Uterine smooth muscle cell (primary cell): ENCODE measurements around the gene NDUFAF2. TPM values are rescaled to one million over a fixed set of nuclear protein-coding genes. Genes with fewer than 3 reads are reported as not detected.

Experiments used
- total RNA-seq: library from RNA; depleted of rRNA; stranded (reverse); fragments of >200 nt; gene quantifications from 2 replicates; pipeline ENCODE4 v1.2.3, GENCODE V29; 2014

The NDUFAF2 gene
- total RNA-seq, result 39.1 and 44.2 TPM in 2 replicates

GRCh38 chr5:60944904-60945812, at the start of gene NDUFAF2, which contains the start of gene ERCC8:
NDUFAF2 (plus strand) TSS chr5:60945205; CDS start chr5:60945256, 51 bp downstream.
ERCC8 (minus strand) TSS chr5:60945070; CDS start chr5:60945008, 62 bp downstream.

GRCh38 chr5:61162010-61162831, 217.2 kb downstream of the NDUFAF2 start, which contains the start of gene SMIM15:
SMIM15 (minus strand) TSS chr5:61162468; CDS start chr5:61160171, 2,297 bp downstream.

Other genes starting within 250 kb of the NDUFAF2 start
- gene DEPDC1B, start 245.0 kb upstream of the NDUFAF2 start, total RNA-seq, result 4.2 and 20.7 TPM in 2 replicates
- under 0.01 and 0.11 TPM in 2 replicates for gene ELOVL7, start 100.9 kb upstream of the NDUFAF2 start, total RNA-seq
- gene ERCC8, start 135 bp upstream of the NDUFAF2 start, total RNA-seq, result 21.4 and 25.8 TPM in 2 replicates
- 69.7 and 86.7 TPM in 2 replicates for gene SMIM15, start 217.3 kb downstream of the NDUFAF2 start, total RNA-seq